ENCODE measurements around the gene ANKMY2.
"Not testable (repeated sequence)": the region's sequence is repeated elsewhere in the genome, so short reads cannot be mapped to it uniquely, and the experiment has no call there.

Gene ANKMY2

DNA sequence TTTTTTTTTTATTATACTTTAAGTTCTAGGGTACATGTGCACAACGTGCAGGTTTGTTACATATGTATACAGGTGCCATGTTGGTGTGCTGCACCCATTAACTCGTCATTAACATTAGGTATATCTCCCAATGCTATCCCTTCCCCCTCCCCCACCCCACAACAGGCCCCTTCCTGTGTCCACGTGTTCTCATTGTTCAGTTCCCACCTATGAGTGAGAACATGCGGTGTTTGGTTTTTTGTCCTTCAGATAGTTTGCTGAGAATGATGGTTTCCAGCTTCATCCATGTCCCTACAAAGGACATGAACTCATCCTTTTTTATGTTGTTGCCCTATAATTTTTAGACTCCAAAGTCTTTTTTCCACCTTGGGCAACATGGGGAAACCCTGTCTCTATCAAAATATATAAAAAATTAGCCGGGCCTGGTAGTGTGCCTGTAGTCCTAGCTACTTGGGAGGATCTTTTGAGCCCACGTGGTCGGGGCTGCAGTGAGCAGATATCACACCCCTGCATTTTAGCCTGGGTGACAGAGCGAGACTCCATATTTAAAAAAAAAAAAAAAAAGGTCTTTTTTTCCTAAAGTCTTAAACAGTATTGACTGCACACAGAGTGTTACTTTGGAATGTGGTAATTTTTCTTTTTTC, 14.4 kb upstream of the ANKMY2 start:
- DNase-seq (ENCODE audit: low read depth, low spot score) = not testable (repeated sequence)

DNA sequence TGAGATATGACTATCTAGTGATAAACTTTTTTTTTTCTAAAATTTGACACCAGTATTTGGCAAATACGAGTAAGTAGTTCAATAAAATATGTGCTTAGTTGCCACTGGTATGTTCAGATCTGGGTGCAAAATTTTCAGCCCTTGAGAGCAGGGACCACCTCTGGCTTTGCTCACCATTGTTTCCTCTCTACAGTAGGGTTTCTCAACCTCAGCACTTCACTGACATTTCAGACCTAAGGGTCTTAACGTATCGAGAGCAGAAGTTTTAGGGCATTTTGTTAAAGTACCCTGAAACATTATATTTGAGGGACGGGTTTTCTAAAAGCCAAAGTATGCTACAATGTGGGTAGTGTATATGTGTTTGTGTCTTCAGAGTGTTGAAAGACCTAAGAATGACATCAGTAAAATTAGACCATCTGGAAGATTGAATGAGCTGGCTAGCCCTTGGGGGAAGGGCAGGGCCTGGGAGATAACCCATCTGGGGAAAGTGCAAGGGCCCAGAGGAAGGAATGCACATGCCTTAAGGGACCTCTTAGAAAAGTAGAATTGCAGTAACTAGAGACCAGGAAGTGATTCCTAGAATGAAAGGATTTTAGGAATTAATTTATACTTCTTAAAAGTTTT, 12.2 kb upstream of the ANKMY2 start:
- no peak for DNase-seq (ENCODE audit: low read depth, low spot score)

DNA sequence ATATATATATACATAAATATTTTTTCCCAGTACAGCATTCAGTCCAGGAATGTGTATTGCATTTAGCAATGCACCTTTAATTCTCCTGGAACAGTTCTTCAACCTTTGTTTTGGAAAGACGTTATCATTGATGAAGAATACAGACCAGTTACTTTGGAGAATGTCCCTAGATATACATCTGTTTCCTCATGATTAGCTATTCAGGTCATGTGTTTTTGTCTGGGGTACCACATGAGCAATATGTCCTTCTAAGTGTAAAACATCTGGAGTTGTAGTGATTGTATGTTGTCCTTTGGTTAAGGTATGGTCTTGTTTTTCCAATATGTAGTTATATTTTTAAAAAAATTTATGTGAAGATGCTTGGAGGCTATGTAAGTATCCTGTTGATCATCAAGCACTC, 10.6 kb upstream of the ANKMY2 start:
- DNase-seq (ENCODE audit: low read depth, low spot score) = no peak

DNA sequence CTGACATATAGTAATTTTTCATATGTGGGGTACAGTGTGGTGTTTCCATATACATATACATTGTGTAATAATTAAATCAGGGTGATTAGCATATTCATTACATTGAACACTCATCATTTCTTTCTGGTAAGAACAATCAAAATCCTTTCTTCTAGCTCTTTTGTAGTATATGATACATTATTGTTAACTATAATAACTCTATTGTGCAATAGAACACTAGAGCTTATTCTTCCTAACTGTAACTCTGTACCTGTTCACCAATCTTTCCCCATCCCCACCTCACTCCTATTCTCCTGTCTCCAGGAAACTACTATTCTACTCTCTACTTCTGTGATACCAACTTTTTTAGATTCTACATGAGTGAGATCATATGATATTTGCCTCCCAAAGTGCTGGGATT, 9.8 kb upstream of the ANKMY2 start:
- no peak for DNase-seq (ENCODE audit: low read depth, low spot score)

DNA sequence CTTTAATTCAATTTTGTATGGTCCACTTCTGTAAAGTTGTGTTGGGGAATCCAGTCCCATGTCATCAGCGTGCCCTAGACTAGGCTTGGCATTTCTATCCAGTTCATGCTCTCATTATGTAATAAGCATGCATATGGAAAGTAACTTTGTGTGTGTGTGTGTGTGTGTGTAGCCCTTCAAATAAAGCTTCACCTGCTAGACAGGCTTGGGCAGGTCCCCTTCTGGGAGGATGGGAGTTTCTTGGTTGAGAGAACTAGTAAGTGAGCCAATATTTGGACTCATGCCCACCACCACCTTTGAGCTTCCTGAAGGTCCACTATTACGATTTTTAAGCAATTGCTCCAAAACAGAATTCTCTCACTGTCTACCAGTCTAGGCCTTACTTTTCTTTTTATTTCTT, 7.3 kb upstream of the ANKMY2 start:
- no peak for DNase-seq (ENCODE audit: low read depth, low spot score)

DNA sequence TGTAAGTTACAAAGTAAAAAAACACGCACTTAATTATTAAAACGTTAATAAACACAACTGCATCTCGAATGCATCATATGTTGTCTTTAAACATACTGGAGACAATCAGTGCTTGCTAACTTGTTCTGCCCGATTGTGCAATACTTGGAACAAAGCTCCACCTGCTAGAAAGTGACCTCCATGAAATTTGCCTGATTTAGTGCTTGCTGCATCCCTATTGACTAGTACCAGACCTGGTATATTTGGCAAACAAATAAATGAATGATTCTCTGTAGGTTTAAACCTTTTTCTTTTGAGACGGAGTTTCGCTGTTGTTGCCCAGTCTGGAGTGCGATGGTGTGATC, 6.7 kb upstream of the ANKMY2 start:
- no peak for DNase-seq (ENCODE audit: low read depth, low spot score)

DNA sequence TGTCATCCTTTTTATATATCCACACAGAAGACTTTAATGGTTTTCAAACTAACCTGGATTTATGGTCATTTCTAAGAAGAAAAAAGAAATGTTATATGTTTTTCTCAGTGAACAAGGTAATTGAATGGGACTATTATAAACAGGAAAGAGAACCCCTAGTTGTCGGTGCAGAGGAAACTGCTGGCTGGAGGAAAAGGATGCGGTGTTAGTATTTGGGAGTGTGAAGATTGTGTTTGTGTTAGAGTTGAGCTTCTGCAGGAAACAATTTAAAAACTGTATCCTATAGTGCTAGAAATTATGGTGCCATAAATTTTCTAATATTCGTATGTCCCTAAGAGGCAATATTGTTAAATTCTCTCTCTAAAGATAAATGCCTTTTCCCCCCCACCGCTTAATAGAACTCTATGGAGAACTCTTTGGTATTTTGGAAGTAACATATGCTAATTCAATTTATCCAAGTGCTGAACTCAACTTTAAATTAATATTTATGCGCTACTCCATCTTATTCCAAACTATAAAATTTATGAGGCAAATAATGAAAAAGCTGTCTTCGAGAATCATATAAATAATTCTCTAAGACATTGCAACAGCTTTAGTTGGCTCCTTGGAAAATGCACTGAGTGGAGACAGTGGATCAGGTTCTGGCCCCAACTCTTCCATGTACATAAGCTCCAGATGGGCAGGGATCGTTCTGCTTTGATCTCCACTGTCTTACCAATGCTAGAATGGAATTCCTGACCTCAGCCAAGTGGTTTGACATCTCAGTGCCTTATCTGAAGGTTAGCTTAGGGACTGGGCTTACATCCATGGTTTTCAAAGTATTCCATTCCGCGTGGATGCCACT, 6.1 kb upstream of the ANKMY2 start:
- no peak for DNase-seq (ENCODE audit: low read depth, low spot score)

DNA sequence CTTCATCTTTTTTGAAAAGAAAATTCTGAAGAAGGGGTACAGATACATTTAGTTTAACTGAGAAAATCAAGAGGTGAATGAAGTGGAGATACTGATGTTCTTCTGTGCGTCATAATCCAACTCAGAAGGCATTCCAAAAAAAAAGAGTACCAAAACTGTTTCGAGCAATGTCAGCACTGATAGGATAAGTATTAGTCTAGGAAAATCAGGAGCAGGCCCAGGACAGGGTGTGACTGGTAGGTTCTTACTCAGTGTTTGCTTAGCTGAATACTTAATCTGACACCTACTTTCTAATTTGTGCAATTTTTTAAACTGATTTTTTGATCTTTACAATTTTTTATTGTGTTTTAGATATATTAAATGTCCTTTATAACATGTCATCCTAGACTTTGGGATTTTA, 4.7 kb upstream of the ANKMY2 start:
- no peak for DNase-seq (ENCODE audit: low read depth, low spot score)

DNA sequence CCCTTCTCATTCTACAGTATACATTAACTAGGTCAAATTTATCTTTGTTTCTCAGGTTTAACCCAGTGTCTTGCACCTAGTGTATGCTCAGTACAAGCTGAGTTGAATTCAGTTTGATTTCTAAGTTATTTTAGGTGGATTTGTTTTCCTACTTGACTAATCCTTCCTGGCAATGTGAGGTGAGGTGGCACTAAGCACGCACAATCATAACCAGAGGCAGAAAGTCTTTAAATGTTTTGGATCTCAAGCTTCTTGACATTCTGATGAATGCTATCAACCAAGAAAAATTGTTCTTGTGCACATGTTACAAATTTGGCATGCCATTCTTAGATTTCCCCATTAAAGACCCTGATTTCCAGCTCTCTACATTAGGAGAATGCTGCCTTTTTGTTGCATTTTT, 3.6 kb upstream of the ANKMY2 start:
- no peak for DNase-seq (ENCODE audit: low read depth, low spot score)

DNA sequence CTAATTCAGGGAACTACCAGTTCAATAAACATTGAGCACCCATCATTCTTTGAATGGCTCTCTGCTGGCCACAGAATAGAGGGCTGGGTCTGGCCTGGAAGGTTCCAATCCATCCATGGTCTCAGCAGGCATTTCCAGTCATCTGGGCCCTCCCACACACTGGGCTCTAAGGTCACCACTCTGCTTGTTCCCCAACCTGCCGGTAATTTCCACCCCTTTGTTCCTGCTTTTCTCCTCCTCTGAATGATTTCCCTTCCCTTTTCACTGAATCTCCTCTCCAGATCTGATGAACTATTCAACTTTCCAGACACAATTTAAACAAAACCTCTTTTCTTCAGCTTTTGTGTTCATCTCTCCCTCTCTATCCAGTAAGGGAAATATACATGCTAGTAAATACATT, 3.0 kb upstream of the ANKMY2 start:
- DNase-seq (ENCODE audit: low read depth, low spot score) = no peak

DNA sequence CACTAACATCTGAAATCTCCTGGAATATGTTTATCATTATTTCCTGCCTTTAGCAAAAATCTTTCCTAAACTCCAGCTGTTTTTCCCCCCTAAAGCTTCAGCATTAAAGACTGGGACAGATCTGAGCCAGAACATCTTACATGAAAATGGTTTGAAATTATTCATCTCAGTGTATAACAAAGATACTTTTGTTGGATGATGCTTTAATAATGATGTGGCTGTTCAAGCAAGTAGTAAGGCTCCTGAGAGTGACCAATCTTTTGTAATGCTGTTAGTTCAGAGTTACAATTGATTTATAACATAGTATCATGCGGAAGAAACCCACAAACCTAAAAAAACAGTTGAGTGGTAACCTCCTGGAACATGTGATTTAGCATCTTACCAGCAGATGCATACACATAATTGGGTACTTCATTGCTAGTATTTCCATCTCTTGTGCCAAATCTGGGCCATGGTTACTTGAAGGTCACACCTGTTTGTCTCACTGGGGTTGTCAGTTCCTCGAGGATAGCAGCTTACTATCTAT, 1.9 kb upstream of the ANKMY2 start:
- no peak for DNase-seq (ENCODE audit: low read depth, low spot score)

DNA sequence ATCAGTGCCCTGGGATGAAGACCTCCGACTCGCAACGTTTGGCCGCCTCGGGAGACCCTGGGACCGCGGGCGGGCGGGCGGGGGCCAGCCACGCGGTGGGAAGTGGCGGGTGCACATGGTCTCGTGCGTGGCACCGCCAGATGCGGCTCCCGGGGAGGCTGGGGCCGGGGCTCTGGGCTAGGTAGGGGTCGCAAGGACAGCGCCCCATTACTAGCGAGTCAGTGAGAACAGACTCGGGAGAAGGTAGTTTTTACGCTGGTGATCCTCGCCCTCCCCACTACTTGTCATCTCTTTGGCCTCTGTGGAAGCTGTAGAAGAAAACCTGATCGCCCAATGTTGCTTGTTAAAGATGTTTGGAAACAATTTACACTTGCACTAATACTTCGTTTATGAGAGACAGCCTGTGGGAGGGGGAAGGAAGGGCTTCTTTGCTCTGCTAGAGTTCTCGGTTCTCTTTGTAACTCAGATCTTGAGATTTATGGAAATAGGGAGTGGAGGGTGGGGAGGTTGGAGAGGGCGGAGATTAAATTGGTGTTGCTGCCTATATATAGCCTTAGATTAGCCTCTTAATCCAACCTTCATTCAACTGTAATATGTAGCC, 1.0 kb upstream of the ANKMY2 start:
- DNase-seq (ENCODE audit: low read depth, low spot score) = no peak

DNA sequence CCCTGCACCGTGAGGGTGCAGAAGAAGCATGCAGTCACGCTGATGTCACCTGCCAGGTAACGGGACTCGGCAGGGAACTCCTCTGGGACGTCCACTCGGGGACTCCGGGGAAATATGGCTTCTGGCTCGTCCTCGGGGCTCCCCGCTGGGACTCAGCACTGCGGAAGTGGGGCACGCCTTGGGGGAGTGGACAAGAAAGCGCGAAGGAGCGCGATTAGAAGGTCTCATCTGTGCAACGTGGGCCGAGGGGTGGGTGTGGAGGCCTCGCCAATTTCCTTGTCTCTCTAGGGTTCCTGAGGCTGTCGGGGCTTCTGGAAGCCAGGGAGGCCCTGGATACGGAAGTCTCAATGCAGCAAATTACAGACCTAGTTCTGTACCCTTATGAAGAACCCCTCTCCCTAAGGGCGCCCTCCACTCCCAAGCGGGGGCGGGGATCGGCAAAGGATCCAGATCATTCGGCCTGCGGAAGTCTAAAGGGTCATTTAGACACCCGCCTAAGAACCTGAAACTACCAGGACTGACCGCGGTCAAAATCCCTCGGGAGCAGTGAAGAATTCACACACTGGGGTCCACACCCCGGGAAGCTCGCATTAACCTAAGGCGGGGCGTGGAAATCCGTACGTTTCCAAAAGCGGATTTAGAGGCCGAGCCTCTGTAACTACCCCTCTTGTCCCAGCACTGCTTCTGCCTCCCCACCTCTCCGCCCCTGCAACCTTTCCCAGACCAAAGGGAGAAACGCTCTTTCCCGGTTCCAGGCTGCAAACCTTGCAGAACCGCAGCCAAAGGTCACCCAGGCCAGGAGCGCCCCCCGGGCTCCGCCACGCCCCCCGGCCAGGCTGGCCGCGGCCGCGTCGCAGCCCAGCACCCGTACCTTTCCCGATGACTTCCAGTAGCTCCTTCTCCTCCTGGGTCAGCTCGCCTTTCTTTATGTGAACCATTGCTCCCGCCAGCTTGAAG, 640 bp downstream of the ANKMY2 start:
- DNase-seq (ENCODE audit: low read depth, low spot score) = no peak

DNA sequence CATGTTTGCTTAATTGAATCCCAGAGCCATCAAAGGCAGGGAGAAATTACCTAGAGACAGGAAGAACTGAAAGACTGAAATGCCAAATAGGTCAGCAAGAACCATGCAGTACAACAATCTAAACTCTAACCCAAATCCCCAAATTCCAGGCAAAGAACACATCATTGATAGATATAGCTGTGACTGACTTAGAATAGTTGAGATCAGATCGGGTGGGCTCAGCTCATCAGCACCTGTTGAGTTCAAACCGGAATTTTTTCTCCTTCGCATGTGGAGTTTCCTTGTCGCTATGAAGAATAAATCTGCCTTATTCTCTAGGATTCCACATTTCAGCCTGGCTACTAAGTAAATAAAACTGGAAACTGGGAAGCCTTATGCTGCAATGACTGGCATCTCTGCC, 1.4 kb downstream of the ANKMY2 start:
- DNase-seq (ENCODE audit: low read depth, low spot score) = no peak

DNA sequence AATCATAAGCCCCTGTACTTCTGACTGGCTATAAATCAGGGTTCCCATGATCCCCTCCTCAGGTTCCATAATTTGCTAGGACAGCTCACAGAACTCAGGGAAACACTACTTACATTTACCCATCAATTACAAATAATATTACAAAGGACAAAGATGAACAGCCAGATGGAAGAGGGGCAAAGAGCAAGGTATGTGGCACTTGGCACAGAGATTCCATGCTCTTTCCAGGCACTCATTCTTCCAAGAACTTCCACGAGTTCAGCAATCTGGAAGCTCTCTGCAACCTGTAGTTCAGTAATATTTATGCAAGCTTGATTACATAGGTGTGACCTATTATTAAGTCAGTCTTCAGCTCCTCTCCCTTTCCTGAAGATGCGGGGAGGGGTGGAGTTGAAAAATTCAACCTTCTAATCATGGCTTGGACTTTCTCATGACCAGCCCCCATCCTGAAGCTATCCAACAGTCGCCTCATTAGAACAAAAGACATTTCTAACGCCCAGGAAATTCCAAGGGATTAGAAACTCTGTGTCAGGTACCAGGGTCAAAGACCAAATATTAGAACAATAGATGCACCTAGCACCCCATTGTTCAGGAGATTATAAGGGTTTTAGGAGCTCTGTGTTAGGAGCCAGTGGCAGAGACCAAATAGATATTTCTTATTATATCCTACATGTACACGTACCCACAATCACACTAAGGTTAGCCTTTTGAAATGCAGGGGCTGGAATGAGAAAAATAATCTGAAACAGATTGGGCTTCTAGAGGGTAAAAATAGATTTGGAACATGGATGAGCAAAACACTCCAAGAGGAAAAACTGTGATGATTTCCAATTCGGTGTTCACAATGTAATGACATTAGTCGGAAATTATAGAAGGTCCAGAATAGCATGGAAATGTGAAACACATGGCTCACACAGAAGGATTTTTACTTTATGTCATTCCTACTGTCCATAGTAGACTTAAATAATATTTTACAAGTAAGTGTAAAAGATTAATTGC, 7.0 kb downstream of the ANKMY2 start:
- DNase-seq (ENCODE audit: low read depth, low spot score) = no peak

DNA sequence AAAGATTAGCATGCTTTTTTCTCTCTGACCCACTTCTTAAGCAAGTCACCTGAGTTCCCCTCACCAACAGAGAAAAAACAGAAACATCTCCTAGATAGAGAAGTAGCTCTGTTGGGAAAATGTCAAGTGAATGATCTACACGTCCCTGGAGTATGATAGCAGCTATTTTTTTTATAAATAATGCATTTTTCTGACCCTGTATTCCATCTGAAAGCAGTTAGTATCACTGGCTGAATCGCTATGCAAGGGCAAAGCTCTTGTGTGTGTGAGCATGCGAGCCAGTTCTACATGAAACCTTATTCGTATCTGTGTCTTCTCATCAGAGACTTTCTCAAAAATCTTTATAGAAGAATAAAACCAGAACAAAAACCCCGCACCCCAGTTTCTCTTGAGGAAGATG, 8.2 kb downstream of the ANKMY2 start:
- DNase-seq (ENCODE audit: low read depth, low spot score) = no peak

DNA sequence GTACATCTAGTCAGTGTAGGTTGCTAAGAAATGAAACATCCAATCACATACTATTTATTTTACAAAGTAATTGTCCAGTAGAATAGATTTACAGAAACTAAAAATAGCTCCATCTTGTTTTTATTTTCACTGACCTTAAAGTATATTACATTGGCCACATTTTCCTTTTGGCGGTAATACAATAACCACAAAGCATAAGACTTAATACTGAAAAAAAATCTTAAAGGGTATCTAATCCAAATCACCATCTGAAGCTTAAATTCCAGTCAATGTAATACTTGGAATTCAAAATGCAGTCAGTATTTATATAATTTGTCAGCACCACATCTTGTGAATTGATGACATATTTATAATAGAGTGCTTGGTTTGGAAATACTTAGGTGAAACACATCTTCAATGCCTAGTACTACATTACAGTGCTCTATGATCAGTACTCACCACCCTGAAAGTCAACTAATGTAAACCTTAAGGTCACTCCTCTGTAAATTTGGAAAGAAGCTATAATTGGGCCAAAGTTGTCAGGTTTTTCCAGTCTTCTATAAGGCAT, 8.9 kb downstream of the ANKMY2 start:
- no peak for DNase-seq (ENCODE audit: low read depth, low spot score)

DNA sequence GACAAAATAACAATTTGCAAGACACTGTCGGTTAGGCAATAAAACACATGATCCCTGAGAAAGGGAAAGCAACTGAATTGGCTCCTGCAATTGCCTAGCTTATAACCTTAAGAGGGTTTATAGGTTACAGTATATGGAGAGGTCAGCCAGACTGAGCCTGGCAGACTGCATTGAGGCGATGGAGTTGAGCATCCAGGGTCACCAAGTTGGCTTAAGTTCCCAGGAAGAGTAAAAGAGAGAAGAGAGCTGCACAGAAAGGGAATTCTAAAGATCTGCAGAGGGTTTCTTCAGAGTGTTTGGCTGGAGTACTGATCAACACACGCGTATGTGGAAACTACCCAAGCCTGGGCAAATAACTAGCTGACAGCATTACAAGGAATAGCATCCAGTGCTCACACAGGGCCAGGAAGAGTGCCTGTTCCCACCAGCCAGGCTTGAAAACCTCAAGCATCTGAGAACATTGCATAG, 11.2 kb downstream of the ANKMY2 start:
- no peak for DNase-seq (ENCODE audit: low read depth, low spot score)

DNA sequence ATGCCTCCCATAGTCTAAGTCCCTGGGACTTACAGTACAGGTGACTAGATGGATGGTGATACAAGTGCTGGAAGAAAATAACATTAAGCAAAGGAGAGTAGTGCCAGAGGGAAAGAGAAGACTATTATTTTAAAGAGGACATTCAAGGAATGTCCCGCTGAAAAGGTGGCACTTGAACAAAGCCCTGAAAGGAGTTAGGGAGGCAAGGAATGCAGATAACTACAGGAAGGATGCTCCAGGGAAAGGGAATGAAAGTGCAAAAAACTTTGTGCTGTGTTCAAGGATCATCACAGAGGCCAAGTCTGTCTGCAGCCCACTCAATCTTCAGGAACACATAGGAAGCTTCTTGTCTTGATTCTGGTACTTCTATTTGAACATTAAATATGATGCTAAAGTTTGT, 14.9 kb downstream of the ANKMY2 start:
- no peak for DNase-seq (ENCODE audit: low read depth, low spot score)

DNA sequence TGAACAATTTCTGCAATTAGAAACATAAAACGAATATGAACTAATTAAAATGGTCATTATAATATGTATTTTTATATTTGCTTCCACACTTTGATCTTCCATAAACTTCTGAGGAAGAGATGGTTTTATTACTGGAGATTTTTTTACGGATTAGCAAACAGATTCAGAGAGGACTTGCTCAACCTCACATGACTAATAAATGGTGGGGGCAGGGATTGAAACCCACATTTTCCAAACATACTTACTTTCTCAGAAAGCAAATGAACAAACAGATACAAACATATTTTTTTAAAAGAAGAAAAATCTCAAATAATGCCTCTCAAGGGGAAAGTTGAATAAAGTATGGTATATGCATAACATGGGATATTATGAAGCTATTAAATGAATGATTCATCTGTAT, 18.3 kb downstream of the ANKMY2 start:
- DNase-seq (ENCODE audit: low read depth, low spot score) = no peak

All from smooth muscle cell of the brain vasculature (primary cell).